Glomerular visceral epithelial cell (primary cell): Measurements from ENCODE around the gene NEXN.
"Not testable (repeated sequence)": the region's sequence is repeated elsewhere in the genome, so short reads cannot be mapped to it uniquely, and the experiment has no call there.

Experiments
- DNase-seq: peaks from one replicate; pipeline ENCODE4 v3.0.0-alpha.2; 2016; ENCODE audit errors: extremely low spot score

Gene NEXN

GRCh38 chr1:77905603-77906002 is 17.2 kb downstream of the NEXN start:
- DNase-seq: no peak

- DNase-seq: no peak
These were observed 17.7 kb downstream of the NEXN start for GRCh38 chr1:77906019-77906545.

- no peak for DNase-seq
These were observed 18.2 kb downstream of the NEXN start for GRCh38 chr1:77906624-77907023.

GRCh38 chr1:77910116-77910515 is 21.7 kb downstream of the NEXN start:
- DNase-seq: no peak

GRCh38 chr1:77918918-77919317 is 30.5 kb downstream of the NEXN start:
- not testable (repeated sequence) for DNase-seq

- no peak for DNase-seq
These were observed 37.1 kb downstream of the NEXN start for GRCh38 chr1:77925518-77925917.

- no peak for DNase-seq
These were observed 37.5 kb downstream of the NEXN start for GRCh38 chr1:77925956-77926355.

- no peak for DNase-seq
These were observed 38.3 kb downstream of the NEXN start for GRCh38 chr1:77926561-77927357.

- no peak for DNase-seq
These were observed 39.0 kb downstream of the NEXN start for GRCh38 chr1:77927414-77927813.

- no peak for DNase-seq
These were observed 41.4 kb downstream of the NEXN start for GRCh38 chr1:77929806-77930205.

GRCh38 chr1:77938651-77939050 is 50.2 kb downstream of the NEXN start:
- no peak for DNase-seq

GRCh38 chr1:77940921-77941570 is 52.6 kb downstream of the NEXN start:
- DNase-seq: no peak

- no peak for DNase-seq
These were observed 54.1 kb downstream of the NEXN start for GRCh38 chr1:77942400-77943140.

- DNase-seq: no peak
These were observed 56.9 kb downstream of the NEXN start for GRCh38 chr1:77945345-77945744.

GRCh38 chr1:77948841-77949424 is 60.5 kb downstream of the NEXN start:
- peak; percentile 25 for DNase-seq

- no peak for DNase-seq
These were observed 62.4 kb downstream of the NEXN start for GRCh38 chr1:77950873-77951272.

GRCh38 chr1:77951328-77951727 is 62.9 kb downstream of the NEXN start:
- DNase-seq: no peak

GRCh38 chr1:77953907-77954306 is 65.5 kb downstream of the NEXN start:
- DNase-seq: no peak

GRCh38 chr1:77954521-77954920 is 66.1 kb downstream of the NEXN start:
- DNase-seq: no peak

- no peak for DNase-seq
These were observed 67.3 kb downstream of the NEXN start for GRCh38 chr1:77955709-77956108.

- no peak for DNase-seq
These were observed 68.0 kb downstream of the NEXN start for GRCh38 chr1:77956464-77956863.

GRCh38 chr1:77958391-77958790 is 70.0 kb downstream of the NEXN start:
- DNase-seq: no peak
